DND-41 (cell line): Measurements from ENCODE around the gene FXYD7.
A peak's percentile ranks its signal among the peaks of the same experiment; 100 is the strongest.

ENCODE experiments used
- ATAC-seq: fragments of 200-7000 bp; cut with Tn5 transposase; 3 replicates; pipeline ENCODE4 v1.9.1; 2021; ENCODE audit warnings: low read depth; ENCODE audit not compliant: insufficient read depth
- DNase-seq: peaks from one replicate; pipeline ENCODE4 v3.0.0-alpha.2; 2020
- H2AFZ ChIP-seq: 2 replicates; pipeline ENCODE4 v1.6.0; 2012; ENCODE audit warnings: low read depth, low read length
- H3K27ac ChIP-seq: 2 replicates; pipeline ENCODE4 v1.5.1; 2012; ENCODE audit warnings: low read length, inconsistent platforms
- H3K27me3 ChIP-seq: fragments of 200-600 bp; sonication (generic); 2 replicates; pipeline ENCODE4 v1.6.0; 2012; ENCODE audit warnings: low read length, mild to moderate bottlenecking, inconsistent platforms; ENCODE audit not compliant: insufficient read depth, poor library complexity
- H3K36me3 ChIP-seq: 2 replicates; pipeline ENCODE4 v1.5.1; 2012; ENCODE audit warnings: low read length, inconsistent platforms; ENCODE audit not compliant: insufficient read depth
- H3K4me1 ChIP-seq: 2 replicates; pipeline ENCODE4 v1.5.1; 2012; ENCODE audit warnings: mild to moderate bottlenecking, low read length; ENCODE audit not compliant: insufficient read depth
- H3K4me2 ChIP-seq: 2 replicates; pipeline ENCODE4 v1.6.0; 2012; ENCODE audit warnings: mild to moderate bottlenecking, moderate library complexity, low read length, inconsistent platforms; ENCODE audit not compliant: insufficient read depth
- H3K4me3 ChIP-seq, 2 experiments: fragments of 200-600 bp in 1 of 2; shearing (Covaris generic) in 1 of 2; 2 replicates each; pipeline ENCODE4 v1.5.1; 2012 to 2016; ENCODE audit warnings: inconsistent platforms in 2 of 2, low read length in 2 of 2, mild to moderate bottlenecking in 2 of 2, low read depth in 1 of 2, moderate library complexity in 1 of 2
- H3K79me2 ChIP-seq: 2 replicates; pipeline ENCODE4 v1.6.0; 2012; ENCODE audit warnings: low read length, inconsistent platforms; ENCODE audit not compliant: insufficient read depth
- H3K9ac ChIP-seq: 2 replicates; pipeline ENCODE4 v1.6.0; 2012; ENCODE audit warnings: low read depth, mild to moderate bottlenecking, inconsistent platforms, low read length, moderate library complexity
- H3K9me3 ChIP-seq: 2 replicates; pipeline ENCODE4 v1.5.1; 2012; ENCODE audit warnings: low read length, moderate library complexity, mild to moderate bottlenecking, inconsistent platforms; ENCODE audit not compliant: insufficient read depth, severe bottlenecking
- H4K20me1 ChIP-seq: 2 replicates; pipeline ENCODE4 v1.6.0; 2012; ENCODE audit warnings: low read length; ENCODE audit not compliant: insufficient read depth
- EZH2 ChIP-seq: IDR thresholded peaks from 3 replicates; pipeline ENCODE4 v1.6.1; 2012; ENCODE audit warnings: borderline replicate concordance, low read depth, mild to moderate bottlenecking, moderate library complexity, low read length, inconsistent platforms; ENCODE audit not compliant: severe bottlenecking
- TF ChIP-seq, protein P1 (sequence below): IDR thresholded peaks from 2 replicates; pipeline ENCODE4 v1.5.1; 2012; ENCODE audit warnings: borderline replicate concordance, low read length, moderate library complexity, mild to moderate bottlenecking; ENCODE audit not compliant: poor library complexity, severe bottlenecking; ENCODE audit errors: extremely low read depth

The FXYD7 gene

DNA sequence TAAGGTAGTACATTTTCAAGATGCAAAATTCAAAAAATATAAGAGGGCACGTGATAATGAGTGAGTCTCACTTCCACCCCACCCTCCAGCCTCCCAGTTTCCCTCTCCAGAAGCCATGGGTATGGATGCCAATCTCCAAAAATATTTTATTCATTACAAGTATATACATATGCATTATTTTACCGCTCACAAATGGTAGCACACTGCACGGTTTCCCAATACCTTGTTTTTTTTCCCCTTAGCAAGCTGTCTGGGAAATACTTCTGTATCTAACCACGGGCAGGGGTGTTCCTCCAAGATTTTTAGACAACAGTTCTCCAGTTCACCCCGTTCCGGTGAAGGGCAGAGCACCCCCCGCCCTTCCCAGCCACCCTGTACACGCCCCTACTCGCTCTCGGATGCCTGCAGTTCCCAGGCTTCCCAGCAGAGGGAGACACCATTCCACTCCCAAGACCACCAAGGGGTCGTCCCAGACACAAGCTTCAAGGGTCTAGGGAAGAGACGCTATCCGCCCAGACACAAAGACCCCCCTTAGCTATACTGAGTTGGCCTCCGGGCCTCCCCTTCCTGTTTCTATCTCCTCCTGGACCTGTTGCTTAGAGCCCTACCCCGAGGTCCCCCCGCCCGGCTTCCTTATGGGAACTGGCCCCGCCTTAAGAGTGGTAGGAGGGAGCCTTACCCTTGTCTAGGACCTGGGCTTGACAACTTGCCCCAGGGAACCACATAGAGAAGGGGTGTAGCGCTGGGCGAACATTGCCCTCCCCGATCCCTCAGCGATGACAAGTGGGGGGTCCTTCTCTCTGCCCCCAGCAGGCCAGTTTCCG is 28.5 kb upstream of the FXYD7 start:
- H3K4me3 ChIP-seq, result no peak overlapping the region
- H3K27ac ChIP-seq, result no peak overlapping the region
- no peak overlapping the region for H3K4me2 ChIP-seq
- TF ChIP-seq, protein P1, sequence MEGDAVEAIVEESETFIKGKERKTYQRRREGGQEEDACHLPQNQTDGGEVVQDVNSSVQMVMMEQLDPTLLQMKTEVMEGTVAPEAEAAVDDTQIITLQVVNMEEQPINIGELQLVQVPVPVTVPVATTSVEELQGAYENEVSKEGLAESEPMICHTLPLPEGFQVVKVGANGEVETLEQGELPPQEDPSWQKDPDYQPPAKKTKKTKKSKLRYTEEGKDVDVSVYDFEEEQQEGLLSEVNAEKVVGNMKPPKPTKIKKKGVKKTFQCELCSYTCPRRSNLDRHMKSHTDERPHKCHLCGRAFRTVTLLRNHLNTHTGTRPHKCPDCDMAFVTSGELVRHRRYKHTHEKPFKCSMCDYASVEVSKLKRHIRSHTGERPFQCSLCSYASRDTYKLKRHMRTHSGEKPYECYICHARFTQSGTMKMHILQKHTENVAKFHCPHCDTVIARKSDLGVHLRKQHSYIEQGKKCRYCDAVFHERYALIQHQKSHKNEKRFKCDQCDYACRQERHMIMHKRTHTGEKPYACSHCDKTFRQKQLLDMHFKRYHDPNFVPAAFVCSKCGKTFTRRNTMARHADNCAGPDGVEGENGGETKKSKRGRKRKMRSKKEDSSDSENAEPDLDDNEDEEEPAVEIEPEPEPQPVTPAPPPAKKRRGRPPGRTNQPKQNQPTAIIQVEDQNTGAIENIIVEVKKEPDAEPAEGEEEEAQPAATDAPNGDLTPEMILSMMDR, result peak; percentile 94
- no peak for TF ChIP-seq EZH2
- no peak overlapping the region for H2AFZ ChIP-seq
- DNase-seq (peak; percentile 75), ATAC-seq (peak; percentile 94)
- H3K4me1 ChIP-seq, result no peaks in the 10 kb centered on the region
- no peaks in the 10 kb centered on the region for H3K27me3 ChIP-seq
- H3K9me3 ChIP-seq, result no peaks in the 10 kb centered on the region
- H3K79me2 ChIP-seq, result no peaks in the 10 kb centered on the region
- H3K9ac ChIP-seq, result no peak overlapping the region
- 0 out of 2 replicates have a peak, but pooled peaks cover 4% of the 10 kb centered on the region for H4K20me1 ChIP-seq
- H3K36me3 ChIP-seq, result no peaks in the 10 kb centered on the region

DNA sequence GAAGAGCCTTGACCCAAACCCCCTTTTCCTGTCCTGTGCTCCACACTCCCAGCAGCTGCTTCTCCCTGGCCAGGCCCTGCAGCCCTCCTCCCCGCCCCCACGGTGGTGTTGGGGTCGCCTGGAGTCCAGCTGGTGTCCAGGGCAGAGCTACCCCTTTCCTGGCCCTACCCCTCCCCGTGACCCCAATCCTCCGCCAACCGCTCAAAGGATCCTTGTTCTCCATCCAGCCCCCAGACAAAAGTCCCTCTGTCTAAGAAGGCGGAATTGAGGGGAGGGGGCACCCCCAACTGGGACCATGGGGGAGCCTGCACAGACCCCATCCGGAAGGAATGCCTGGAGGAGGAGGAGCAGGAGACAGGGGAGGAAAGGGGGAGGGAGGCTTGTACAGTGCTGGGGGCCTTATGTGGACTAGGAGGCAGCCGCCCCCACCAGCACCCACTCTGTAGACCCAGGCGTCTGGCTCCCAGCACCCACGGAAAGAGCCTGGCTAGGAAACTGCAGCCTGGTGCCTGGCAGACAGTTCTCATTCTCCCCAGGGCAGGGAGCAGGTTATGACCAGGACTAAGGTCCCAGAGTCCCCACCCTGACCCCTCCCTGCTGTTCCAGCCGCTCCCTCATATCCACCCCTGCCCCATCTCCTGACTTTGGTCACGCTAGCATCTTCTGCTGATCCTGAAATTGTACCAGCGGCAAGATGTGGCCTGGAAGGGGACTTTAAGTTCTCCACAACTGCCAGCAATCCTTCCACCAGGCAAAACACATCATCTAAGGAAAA is 27.7 kb upstream of the FXYD7 start, which contains the start of gene FXYD3:
FXYD3 (plus strand) TSS at position 647 of the 775 bp plus-strand sequence. CDS start 3,554 bp downstream, outside the sequence.
- Histone ChIP-seq H3K27me3 (no peaks in the 10 kb centered on the region), H3K4me3 (no peak within 1 kb of the TSS), H3K27ac (no peak within 1 kb of the TSS), H4K20me1 (0 out of 2 replicates have a peak, but pooled peaks cover 4% of the 10 kb centered on the region), H2AFZ (no peak within 1 kb of the TSS), H3K36me3 (no peaks in the 10 kb centered on the region), H3K4me1 (no peaks in the 10 kb centered on the region), H3K9ac (no peak within 1 kb of the TSS), H3K9me3 (no peaks in the 10 kb centered on the region), H3K4me2 (no peak within 1 kb of the TSS), H3K79me2 (no peaks in the 10 kb centered on the region)
- no peak for DNase-seq
- TF ChIP-seq EZH2, result no peak
- TF ChIP-seq, protein P1, result no peak
- no peak for ATAC-seq

DNA sequence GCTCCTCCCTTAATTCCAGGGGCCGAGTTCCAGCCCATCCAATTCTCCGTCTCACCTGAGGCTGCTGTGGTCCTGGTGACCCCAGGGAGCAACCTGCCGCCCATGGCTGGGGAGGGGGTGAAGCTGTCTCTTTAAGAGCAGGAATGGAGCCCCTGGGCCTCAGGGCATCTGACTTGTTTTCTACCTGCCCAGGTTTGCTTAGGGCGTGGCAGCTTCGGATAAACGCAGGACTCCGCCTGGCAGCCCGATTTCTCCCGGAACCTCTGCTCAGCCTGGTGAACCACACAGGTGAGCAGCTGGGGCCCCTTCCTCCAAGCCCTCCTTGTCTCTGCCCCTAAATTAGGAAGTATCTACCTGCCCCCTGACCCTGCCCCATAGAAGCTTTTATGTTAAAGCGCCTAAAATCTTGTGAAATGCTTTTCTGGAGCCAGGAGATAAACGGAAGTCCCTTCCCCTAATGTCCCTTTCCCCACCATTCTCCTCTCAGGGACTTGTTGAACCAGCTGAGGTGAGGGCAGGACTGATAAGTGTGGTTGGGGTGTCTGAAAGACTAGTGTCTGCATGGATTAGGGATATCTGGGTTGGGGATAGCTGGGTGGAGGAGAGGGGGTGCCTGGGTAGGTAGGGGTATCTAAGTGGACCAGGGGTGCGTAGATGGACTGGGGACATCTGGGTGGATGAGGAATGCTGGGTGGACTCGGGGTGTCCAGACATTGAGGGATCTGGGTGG is 26.8 kb upstream of the FXYD7 start:
- no peak overlapping the region for H3K4me2 ChIP-seq
- TF ChIP-seq EZH2, result no peak
- TF ChIP-seq, protein P1, result no peak
- no peak overlapping the region for H3K4me3 ChIP-seq

More for the DNA sequence above, 26.8 kb upstream of the FXYD7 start:
- no peak overlapping the region for H3K27ac ChIP-seq
- H3K79me2 ChIP-seq, result no peaks in the 10 kb centered on the region
- H3K9ac ChIP-seq, result no peak overlapping the region
- H3K9me3 ChIP-seq, result no peaks in the 10 kb centered on the region
- H2AFZ ChIP-seq, result no peak overlapping the region
- no peaks in the 10 kb centered on the region for H3K27me3 ChIP-seq
- 0 out of 2 replicates have a peak, but pooled peaks cover 4% of the 10 kb centered on the region for H4K20me1 ChIP-seq
- H3K36me3 ChIP-seq, result no peaks in the 10 kb centered on the region
- no peak for DNase-seq
- no peak for ATAC-seq
- H3K4me1 ChIP-seq, result no peaks in the 10 kb centered on the region
